NCI-H2196 treated with DMSO at 0.1 percent for 48 hours (cell line): ENCODE measurements around the gene DECR2.
"Not testable (repeated sequence)": the region's sequence is repeated elsewhere in the genome, so short reads cannot be mapped to it uniquely, and the experiment has no call there.

ENCODE experiments used
- DNase-seq: peaks from one replicate; lab custom pipeline; 2025; ENCODE audit not compliant: unreplicated experiment; lab: John Stamatoyannopoulos, UW

Gene DECR2

DNA sequence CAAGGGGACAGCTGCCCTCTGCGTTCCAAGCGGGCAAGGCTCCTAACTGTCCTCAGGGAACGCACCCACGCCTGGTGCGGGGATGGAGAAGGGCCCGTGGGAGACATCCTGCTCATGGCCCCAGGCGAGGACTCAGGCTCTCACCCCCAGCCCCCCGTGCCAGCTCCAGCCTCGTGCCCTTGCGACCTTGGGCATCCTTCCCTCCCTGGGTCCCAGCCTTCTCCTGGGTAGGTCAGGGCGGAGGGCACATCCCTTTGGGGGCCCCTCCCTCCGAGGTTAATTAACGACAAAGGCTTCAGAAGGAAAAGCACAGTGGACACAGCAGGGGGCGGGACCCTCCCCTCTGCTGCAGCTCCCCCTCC is 22.9 kb upstream of the DECR2 start:
- no peak for DNase-seq

GRCh38 chr16:379183-379960 is 22.3 kb upstream of the DECR2 start:
- DNase-seq: peak; percentile 93

DNA sequence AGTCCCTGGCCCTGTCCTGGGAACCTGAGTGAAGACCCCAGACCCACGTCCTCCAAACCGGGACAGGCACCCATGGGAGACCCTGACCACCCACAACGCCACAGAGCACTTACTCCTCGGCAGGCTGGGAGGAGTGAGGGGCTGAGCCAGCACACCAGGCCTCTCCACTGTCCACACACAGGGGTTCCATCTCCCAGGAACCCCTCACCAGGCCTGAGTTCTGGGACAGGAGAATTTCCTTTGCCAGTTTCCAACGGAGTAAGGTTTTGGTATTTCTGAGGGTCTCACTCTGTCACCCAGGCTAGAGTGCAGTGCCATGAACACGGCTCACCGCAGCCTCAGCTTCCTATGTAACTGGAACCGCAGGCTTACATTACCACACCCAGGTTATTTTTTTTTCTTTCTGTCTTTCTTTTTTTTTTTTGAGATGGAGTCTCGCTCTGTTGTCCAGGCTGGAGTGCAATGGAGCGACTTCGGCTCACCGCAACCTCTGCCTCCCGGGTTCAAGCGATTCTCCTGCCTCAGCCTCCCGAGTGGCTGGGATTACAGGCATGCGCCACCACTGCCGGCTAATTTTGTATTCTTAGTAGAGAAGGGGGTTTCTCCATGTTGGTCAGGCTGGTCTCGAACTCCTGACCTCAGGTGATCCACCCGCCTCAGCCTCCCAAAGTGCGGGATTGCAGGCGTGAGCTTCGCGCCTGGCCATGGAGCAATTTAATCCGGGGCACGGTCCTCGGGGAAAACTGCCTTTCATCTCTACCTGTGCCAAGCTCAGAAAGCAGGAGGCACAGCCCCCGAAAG is 21.5 kb upstream of the DECR2 start:
- DNase-seq: no peak

DNA sequence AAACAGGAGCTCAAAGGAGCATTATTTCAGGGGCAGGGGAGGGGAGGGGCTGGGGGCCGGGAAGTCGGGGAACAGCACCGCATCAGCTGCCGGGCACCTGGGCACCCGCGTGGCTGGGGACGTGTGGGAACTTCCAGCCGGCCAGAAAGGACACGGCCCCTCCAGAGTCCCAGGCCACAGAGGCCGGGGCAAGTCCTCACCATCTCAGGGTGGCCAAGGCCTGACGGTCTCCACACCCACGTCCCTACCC is 21.0 kb upstream of the DECR2 start:
- no peak for DNase-seq

DNA sequence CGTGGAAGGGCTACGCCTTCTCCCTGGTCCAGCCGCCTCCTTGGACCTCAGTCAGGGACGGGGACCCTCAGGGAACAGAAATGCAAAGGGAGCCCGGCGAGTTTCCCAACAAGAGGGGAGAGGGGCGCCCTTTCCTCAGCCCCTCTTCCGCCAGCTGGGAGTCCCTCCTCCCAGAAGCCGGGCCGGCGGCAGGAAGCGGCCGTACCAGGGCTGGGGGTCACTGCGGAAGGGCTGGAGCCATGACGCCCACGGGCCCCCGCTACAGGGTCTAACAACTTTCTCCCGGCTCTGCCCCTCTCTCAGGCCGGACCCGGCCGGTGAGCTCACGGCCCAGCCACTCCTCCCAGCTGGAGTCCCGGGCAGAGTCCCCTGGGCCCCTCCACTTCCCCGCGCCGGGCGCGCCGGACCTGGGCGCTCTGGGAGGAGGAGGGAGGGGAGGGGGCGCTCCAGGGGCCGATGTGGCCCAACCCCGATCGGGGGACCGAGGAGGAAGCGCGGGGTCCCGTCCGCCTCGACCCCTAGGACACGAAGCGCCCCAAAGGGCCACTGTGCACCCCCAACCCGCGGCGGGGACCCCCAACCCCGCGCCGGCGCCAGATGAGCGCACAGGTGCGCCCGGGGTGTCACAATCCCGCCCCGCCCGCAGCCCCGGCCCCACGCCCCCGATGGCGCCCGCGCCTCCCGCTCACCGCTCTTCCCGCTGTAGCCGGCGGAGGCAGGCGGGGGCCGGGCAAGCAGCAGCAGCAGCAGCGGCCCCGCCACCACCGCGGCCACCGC is 20.5 kb upstream of the DECR2 start:
- no peak for DNase-seq

GRCh38 chr16:381789-382717 is 19.6 kb upstream of the DECR2 start, which contains the start of gene PGAP6:
PGAP6 (minus strand) TSS chr16:381978; CDS start chr16:381821, 157 bp downstream.
- peak; percentile 22 for DNase-seq

GRCh38 chr16:383326-384051 is 18.2 kb upstream of the DECR2 start:
- peak; percentile 60 for DNase-seq

DNA sequence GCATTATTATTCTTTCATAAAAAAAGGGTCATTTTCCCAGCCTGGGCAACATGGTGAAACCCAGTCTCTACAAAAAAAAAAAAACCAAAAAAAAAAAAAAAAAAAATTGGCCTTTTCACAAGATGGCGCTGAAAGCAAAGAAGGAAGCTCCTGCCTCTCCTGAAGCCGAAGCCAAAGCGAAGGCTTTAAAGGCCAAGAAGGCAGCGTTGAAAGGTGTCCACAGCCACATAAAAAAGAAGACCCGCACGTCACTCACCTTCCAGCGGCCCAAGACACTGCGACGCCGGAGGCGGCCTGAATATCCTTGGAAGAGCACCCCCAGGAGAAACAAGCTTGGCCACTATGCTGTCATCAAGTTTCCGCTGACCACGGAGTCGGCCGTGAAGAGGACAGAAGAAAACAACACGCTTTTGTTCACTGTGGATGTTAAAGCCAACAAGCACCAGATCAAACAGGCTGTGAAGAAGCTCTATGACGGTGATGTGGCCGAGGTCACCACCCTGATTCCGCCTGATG is 15.0 kb upstream of the DECR2 start:
- DNase-seq: no peak

DNA sequence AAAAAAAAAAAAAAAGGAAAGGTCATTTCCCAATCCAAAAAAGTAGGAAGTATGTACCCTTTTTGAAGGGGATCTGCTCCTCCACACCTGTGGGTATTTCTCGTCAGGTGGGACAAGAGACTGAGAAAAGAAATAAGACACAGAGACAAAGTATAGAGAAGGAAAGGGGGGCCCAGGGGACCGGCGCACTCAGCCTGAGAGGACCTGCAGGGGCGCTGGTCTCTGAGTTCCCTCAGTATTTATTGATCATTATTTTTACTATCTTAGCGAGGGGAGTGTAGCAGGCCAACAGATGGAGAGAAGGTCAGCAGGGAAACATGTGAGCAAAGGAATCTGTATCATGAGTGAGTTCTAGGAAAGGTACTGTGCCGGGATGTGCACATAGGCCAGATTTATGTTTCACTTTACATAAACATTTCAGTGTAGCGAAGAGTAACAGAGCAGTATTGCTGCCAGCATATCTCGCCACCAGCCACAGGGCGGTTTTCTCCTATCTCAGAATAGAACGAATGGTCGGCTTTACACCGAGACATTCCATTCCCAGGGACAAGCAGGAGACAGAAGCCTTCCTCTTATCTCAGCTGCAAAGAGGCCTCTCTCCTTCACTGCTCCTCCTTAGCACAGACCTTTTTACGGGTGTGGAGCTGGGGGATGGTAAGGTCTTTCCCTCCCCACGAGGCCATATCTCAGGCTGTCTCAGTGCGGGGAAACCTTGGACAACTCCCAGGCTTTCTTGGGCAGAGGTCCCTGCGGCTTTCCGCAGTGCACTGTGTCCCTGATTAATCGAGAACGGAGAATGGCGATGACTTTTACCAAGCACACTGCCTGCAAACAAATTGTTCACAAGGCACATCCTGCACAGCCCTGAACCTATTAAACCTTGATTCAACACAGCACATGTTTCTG is 13.7 kb upstream of the DECR2 start:
- not testable (repeated sequence) for DNase-seq

GRCh38 chr16:389352-389751 is 12.3 kb upstream of the DECR2 start:
- no peak for DNase-seq

DNA sequence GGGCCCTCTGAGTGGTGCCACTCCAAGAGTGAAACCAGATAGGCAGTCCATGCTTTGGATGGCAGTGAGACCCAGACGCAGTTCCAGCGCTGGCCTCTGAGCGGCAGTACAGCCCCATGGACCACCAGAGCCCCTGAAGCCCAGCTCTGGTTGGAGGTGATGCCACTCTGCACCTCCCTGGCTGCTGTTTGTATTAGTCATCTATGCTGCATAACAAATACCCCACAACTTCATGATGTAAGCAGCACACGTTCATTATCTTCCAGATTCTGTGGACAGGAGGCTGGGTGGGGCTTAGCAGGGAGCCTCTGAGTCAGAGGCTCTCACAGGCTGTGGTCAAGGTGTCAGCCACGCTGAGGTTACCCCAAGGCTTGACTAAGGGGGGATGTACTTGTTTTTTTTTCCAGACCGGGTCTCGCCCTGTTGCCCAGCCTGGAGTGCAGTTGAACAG is 9.8 kb upstream of the DECR2 start:
- DNase-seq: peak; percentile 32

- DNase-seq: no peak
Observed at GRCh38 chr16:392450-393030, 9.1 kb upstream of the DECR2 start.

DNA sequence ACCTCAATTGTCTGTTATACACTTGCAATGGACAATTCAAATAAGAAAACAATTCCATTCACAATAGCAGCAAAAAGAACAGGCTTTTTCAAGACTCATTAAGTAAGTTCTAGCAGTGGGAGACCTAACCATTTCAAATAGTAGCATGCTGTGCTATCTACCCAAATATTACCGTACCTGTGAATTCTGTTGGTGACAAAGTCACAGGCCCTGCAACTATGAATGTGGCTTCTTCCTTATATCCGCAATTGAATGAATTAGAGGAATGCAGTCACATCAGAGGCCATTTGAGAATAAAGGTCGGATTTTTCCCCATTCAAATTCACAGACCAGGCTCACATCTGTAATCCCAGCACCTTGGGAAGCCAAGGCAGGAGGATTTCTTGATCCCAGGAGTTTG is 5.5 kb upstream of the DECR2 start:
- DNase-seq: no peak

DNA sequence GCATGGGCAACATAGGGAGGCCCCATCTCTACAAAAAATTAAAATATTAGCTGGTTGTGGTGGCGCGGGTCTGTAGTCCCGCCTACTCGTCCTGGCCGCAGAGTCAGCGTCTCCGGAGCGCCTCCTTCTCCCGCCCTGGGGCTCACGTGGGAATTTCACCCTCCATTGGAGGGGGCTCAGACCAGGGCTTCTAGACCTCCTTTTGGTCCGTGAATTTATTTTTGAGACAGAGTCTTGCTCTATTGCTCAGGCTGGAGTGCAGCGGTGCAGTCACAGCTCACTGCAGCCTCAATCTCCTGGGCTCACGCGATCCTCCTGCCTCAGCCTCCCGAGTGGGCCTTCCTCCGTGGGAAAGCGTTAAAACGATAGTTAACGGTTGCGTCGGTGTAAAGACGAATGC is 5.1 kb upstream of the DECR2 start:
- no peak for DNase-seq

DNA sequence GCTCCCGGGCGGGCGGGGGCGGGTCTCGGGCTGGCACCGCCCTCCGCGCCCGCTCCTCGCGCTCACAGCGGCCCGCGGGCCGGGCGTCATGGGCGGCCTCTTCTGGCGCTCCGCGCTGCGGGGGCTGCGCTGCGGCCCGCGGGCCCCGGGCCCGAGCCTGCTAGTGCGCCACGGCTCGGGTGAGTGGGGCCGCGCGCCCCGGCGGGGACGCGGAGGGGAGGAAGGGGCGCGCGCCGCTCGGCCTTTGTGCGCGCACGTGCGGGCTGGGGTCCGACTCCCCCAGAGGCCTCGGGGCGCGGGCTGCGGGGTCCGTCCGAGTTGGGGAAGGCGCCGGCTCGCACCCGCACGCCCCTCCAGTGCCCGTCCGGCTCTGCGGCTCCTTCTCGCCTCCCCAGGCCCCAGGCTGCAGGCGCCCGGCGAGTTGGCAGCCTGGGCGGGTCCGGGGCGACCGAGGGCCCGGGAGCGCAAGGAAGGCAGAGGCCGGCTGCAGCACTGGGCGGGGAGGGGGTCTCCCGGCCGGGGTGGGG is 4.5 kb upstream of the DECR2 start, which contains the start of gene NME4:
Gene NME4 (plus strand): TSS at position 65 of the 527 bp plus-strand sequence. CDS start 24 bp downstream, at position 89.
- DNase-seq: no peak

DNA sequence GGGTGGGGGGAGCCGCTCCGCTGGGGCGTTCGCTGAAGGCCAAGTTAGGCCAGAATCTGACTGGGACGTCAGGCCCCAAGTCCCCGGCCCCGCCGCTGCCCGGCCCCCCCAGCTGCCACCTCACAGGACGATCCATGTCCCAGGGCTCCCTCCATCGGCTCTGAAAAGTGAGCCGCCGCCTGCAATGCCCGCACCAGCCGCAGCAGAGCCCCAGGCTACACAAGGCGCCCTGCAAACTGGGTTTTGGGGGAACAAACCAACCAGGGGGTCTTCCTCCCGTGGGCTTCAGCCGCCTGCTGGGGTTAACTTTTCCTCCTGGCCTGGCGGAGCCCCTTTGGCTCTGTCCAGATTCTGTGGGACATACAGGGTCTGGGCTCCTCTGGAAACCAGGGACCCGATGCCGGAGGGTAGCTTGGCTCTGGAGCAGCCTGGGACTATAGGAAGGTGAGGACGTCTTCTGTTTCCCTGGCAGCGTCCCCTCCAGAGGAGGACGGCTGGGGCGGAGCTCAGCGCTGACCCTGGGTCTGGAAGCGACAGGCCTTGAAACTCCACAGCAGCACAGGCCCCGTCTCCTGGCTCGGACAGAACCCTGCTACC is 3.9 kb upstream of the DECR2 start:
- no peak for DNase-seq

- DNase-seq: no peak
Observed at GRCh38 chr16:398561-399339, 2.9 kb upstream of the DECR2 start.
